ENCODE results near the gene ARHGEF28.

Gene ARHGEF28

DNA sequence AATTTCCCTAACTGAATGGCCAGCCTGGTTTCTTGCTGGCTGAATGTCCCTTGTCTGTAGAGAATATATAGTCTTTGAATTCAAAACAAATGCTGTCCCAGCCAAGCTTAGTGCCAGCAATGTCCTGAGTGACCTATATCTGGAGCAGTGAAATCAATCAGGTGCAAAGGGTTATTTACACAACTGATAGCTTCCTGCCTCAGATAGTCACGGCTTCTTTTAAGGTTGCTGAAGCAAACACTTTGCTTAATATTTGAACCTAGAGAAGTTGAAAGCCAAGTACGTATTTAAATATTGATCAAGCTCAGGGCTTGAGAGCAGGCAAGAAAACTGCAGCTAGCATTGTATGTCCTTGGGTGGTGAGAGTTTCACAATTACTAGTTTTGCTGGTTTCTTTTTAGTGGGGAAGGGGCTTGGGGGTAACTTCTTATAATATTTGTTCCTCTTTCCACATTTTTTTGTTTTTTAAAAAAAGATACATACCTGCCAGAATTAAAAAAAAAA is 2.0 kb upstream of the ARHGEF28 start:
- no peak overlapping the region for H2BK120ac ChIP-seq (ENCODE audit: insufficient read depth, low read length, poor library complexity)
- DNase-seq, result no peak

GRCh38 chr5:73624888-73625287 is 1.1 kb upstream of the ARHGEF28 start:
- Histone ChIP-seq H4K12ac (ENCODE audit: low read depth, low read length) (no peak overlapping the region), H2BK5ac (ENCODE audit: low read depth, low read length, poor library complexity) (no peak overlapping the region), H3K4ac (ENCODE audit: low read depth, low read length) (no peak overlapping the region), H2BK120ac (ENCODE audit: insufficient read depth, low read length, poor library complexity) (no peak overlapping the region), H2AK5ac (ENCODE audit: low read length) (no peak overlapping the region), H3K9me3 (ENCODE audit: insufficient read depth, low read depth, low read length) (no peaks in the 10 kb centered on the region), H2BK12ac (ENCODE audit: low read length) (no peak overlapping the region), H3K14ac (ENCODE audit: low read length) (no peak overlapping the region), H3K18ac (ENCODE audit: low read length) (no peak overlapping the region), H3K23ac (ENCODE audit: low read length) (no peak overlapping the region), H3K27me3 (ENCODE audit: insufficient read depth, low read length) (peaks cover 27% of the 10 kb centered on the region), H4K91ac (ENCODE audit: low read depth, low read length) (no peak overlapping the region), H3K4me2 (ENCODE audit: low read length) (no peak overlapping the region), H3K4me1 (ENCODE audit: control insufficient read depth in 1 of 2, insufficient read depth in 2 of 2, low read length in 2 of 2) (peaks cover 0 to 7% of the 10 kb centered on the region in 2 experiments), H2AFZ (ENCODE audit: insufficient read depth, low read length, poor library complexity) (no peak overlapping the region), H3K9ac (ENCODE audit: low read length) (no peak overlapping the region), H3K36me3 (ENCODE audit: control insufficient read depth in 1 of 2, insufficient read depth in 2 of 2, low read length in 2 of 2) (no peaks in the 10 kb centered on the region), H3K79me2 (ENCODE audit: control insufficient read depth, insufficient read depth, low read length, poor library complexity) (no peaks in the 10 kb centered on the region), H4K8ac (ENCODE audit: low read depth, low read length) (no peak overlapping the region), H3K4me3 (ENCODE audit: low read depth, low read length) (no peak overlapping the region), H3K79me1 (ENCODE audit: low read length) (no peaks in the 10 kb centered on the region), H3K27ac (ENCODE audit: low read depth, low read length) (no peak overlapping the region)
- no peak for DNase-seq
- no CpG with 5 or more reads among the region's 6 CpGs for WGBS (ENCODE audit: extremely low coverage, insufficient coverage, insufficient read length)

More for the DNA sequence above, 2.0 kb upstream of the ARHGEF28 start:
- WGBS (ENCODE audit: extremely low coverage, insufficient coverage, insufficient read length), result no CpG with 5 or more reads among the region's 2 CpGs
- Histone ChIP-seq H3K9me3 (ENCODE audit: insufficient read depth, low read depth, low read length) (no peaks in the 10 kb centered on the region), H3K79me2 (ENCODE audit: control insufficient read depth, insufficient read depth, low read length, poor library complexity) (no peaks in the 10 kb centered on the region), H3K9ac (ENCODE audit: low read length) (no peak overlapping the region), H3K36me3 (ENCODE audit: control insufficient read depth in 1 of 2, insufficient read depth in 2 of 2, low read length in 2 of 2) (no peaks in the 10 kb centered on the region), H3K79me1 (ENCODE audit: low read length) (no peaks in the 10 kb centered on the region), H3K4me1 (ENCODE audit: control insufficient read depth in 1 of 2, insufficient read depth in 2 of 2, low read length in 2 of 2) (peaks cover 0 to 7% of the 10 kb centered on the region in 2 experiments), H3K23ac (ENCODE audit: low read length) (no peak overlapping the region), H3K4me2 (ENCODE audit: low read length) (no peak overlapping the region), H2AK5ac (ENCODE audit: low read length) (no peak overlapping the region), H2AFZ (ENCODE audit: insufficient read depth, low read length, poor library complexity) (no peak overlapping the region), H4K12ac (ENCODE audit: low read depth, low read length) (no peak overlapping the region), H4K91ac (ENCODE audit: low read depth, low read length) (no peak overlapping the region), H3K4me3 (ENCODE audit: low read depth, low read length) (no peak overlapping the region), H4K8ac (ENCODE audit: low read depth, low read length) (no peak overlapping the region), H3K27me3 (ENCODE audit: insufficient read depth, low read length) (peaks cover 25% of the 10 kb centered on the region), H3K14ac (ENCODE audit: low read length) (no peak overlapping the region), H2BK12ac (ENCODE audit: low read length) (no peak overlapping the region), H3K18ac (ENCODE audit: low read length) (no peak overlapping the region), H3K27ac (ENCODE audit: low read depth, low read length) (no peak overlapping the region), H2BK5ac (ENCODE audit: low read depth, low read length, poor library complexity) (no peak overlapping the region), H3K4ac (ENCODE audit: low read depth, low read length) (no peak overlapping the region)

DNA sequence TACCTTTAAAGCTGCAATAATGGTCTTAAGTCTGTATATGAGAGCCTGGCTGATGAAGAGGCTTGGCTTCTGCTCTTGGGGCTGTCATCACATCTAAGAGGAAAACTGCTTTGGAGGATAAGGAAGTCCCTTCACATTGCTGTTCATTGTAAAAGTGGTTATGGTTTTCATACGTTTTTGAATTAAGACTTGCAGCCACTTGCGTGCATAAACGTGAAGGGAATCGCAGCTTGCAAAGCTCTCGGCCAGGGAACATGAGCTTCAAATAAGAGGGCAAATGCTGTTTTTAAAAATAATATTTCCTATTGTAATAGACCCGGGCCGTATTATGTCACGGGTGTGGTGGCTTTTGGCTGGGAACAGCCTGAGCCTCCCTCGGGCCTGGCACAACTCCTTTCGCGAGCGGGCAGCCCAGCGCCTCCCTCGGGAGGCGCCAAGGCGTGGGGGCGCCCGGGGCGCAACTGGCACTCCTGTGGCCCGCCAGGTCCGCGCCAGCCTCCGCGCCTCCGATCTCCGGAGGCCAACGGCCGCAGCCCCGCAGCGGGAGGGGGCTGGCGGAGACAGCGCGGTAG is 538 bp upstream of the ARHGEF28 start:
- no CpG with 5 or more reads among the region's 33 CpGs for WGBS (ENCODE audit: extremely low coverage, insufficient coverage, insufficient read length)
- H3K4me3 ChIP-seq (ENCODE audit: low read depth, low read length), result peak overlapping the region; percentile 65

DNA sequence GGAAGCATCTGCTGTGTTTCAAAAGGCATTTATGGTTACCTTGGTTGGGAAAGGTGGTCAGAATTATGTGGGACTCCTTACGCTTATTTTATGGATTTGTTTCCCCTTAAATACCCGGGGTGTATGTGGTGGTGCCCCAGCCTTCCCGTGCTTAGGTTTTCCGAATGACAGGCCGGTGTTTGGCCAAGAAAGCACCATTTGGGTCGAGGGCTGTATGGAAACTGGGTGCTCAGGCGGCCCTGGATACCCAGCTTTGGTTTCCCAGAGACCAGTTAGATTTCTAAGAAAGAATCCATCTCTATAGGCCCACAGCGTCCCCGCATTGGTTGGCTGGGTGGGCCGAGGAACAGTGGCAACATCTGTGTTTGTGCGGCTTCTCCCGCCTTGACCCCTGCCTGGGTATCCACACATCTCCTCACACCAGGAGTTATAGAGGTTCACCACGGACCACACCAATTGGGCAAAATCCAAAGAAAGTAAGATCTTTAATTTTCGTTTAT is 868 bp downstream of the ARHGEF28 start:
- peaks cover 0 to 7% of the 10 kb centered on the region in 2 experiments for H3K4me1 ChIP-seq (ENCODE audit: control insufficient read depth in 1 of 2, insufficient read depth in 2 of 2, low read length in 2 of 2)
- H3K79me1 ChIP-seq (ENCODE audit: low read length), result no peaks in the 10 kb centered on the region
- no peak overlapping the region for H3K9ac ChIP-seq (ENCODE audit: low read length)
- no peak overlapping the region for H4K12ac ChIP-seq (ENCODE audit: low read depth, low read length)
- H3K4ac ChIP-seq (ENCODE audit: low read depth, low read length), result no peak overlapping the region
- H3K27ac ChIP-seq (ENCODE audit: low read depth, low read length), result no peak overlapping the region
- H2AFZ ChIP-seq (ENCODE audit: insufficient read depth, low read length, poor library complexity), result no peak overlapping the region
- peak overlapping the region; percentile 99 for H3K4me2 ChIP-seq (ENCODE audit: low read length)
- H4K91ac ChIP-seq (ENCODE audit: low read depth, low read length), result no peak overlapping the region
- H3K14ac ChIP-seq (ENCODE audit: low read length), result no peak overlapping the region
- no peak overlapping the region for H2BK5ac ChIP-seq (ENCODE audit: low read depth, low read length, poor library complexity)
- no peak overlapping the region for H4K8ac ChIP-seq (ENCODE audit: low read depth, low read length)
- H2BK12ac ChIP-seq (ENCODE audit: low read length), result no peak overlapping the region
- H3K27me3 ChIP-seq (ENCODE audit: insufficient read depth, low read length), result peaks cover 27% of the 10 kb centered on the region
- DNase-seq, result no peak
- H2AK5ac ChIP-seq (ENCODE audit: low read length), result no peak overlapping the region
- H3K36me3 ChIP-seq (ENCODE audit: control insufficient read depth in 1 of 2, insufficient read depth in 2 of 2, low read length in 2 of 2), result no peaks in the 10 kb centered on the region
- no peak overlapping the region for H2BK120ac ChIP-seq (ENCODE audit: insufficient read depth, low read length, poor library complexity)
- no peak overlapping the region for H3K23ac ChIP-seq (ENCODE audit: low read length)
- no peak overlapping the region for H3K18ac ChIP-seq (ENCODE audit: low read length)
- no CpG with 5 or more reads among the region's 14 CpGs for WGBS (ENCODE audit: extremely low coverage, insufficient coverage, insufficient read length)
- no peaks in the 10 kb centered on the region for H3K9me3 ChIP-seq (ENCODE audit: insufficient read depth, low read depth, low read length)
- no peaks in the 10 kb centered on the region for H3K79me2 ChIP-seq (ENCODE audit: control insufficient read depth, insufficient read depth, low read length, poor library complexity)
- H3K4me3 ChIP-seq (ENCODE audit: low read depth, low read length), result peak overlapping the region; percentile 58

More for the DNA sequence above, 538 bp upstream of the ARHGEF28 start:
- H3K23ac ChIP-seq (ENCODE audit: low read length), result no peak overlapping the region
- H4K12ac ChIP-seq (ENCODE audit: low read depth, low read length), result no peak overlapping the region
- no peak overlapping the region for H2BK5ac ChIP-seq (ENCODE audit: low read depth, low read length, poor library complexity)
- H3K18ac ChIP-seq (ENCODE audit: low read length), result no peak overlapping the region
- DNase-seq, result peak in 1 of 2 donors; percentile 8
- H3K14ac ChIP-seq (ENCODE audit: low read length), result no peak overlapping the region
- H3K9ac ChIP-seq (ENCODE audit: low read length), result no peak overlapping the region
- no peaks in the 10 kb centered on the region for H3K9me3 ChIP-seq (ENCODE audit: insufficient read depth, low read depth, low read length)
- H3K4ac ChIP-seq (ENCODE audit: low read depth, low read length), result no peak overlapping the region
- no peak overlapping the region for H2BK12ac ChIP-seq (ENCODE audit: low read length)
- H3K27ac ChIP-seq (ENCODE audit: low read depth, low read length), result no peak overlapping the region
- H3K79me1 ChIP-seq (ENCODE audit: low read length), result no peaks in the 10 kb centered on the region
- peak overlapping the region; percentile 25 for H2AFZ ChIP-seq (ENCODE audit: insufficient read depth, low read length, poor library complexity)
- H3K36me3 ChIP-seq (ENCODE audit: control insufficient read depth in 1 of 2, insufficient read depth in 2 of 2, low read length in 2 of 2), result no peaks in the 10 kb centered on the region
- H4K8ac ChIP-seq (ENCODE audit: low read depth, low read length), result no peak overlapping the region
- peaks cover 27% of the 10 kb centered on the region for H3K27me3 ChIP-seq (ENCODE audit: insufficient read depth, low read length)
- H4K91ac ChIP-seq (ENCODE audit: low read depth, low read length), result no peak overlapping the region
- no peak overlapping the region for H2AK5ac ChIP-seq (ENCODE audit: low read length)
- H3K4me1 ChIP-seq (ENCODE audit: control insufficient read depth in 1 of 2, insufficient read depth in 2 of 2, low read length in 2 of 2), result peaks cover 0 to 7% of the 10 kb centered on the region in 2 experiments
- H3K79me2 ChIP-seq (ENCODE audit: control insufficient read depth, insufficient read depth, low read length, poor library complexity), result no peaks in the 10 kb centered on the region
- H3K4me2 ChIP-seq (ENCODE audit: low read length), result peak overlapping the region; percentile 99
- no peak overlapping the region for H2BK120ac ChIP-seq (ENCODE audit: insufficient read depth, low read length, poor library complexity)

All from trophoblast cell (in vitro differentiated cells and primary cell).